ENCODE results near the gene FAM3D. TPM values are rescaled to one million over a fixed set of nuclear protein-coding genes. Genes with fewer than 3 reads are reported as not detected.

FAM3D gene
- total RNA-seq, 1 donor from 2014 or later, result not detected

GRCh38 chr3:58607816-58608215 is 58.8 kb downstream of the FAM3D start:
- peaks cover 6% of the 10 kb centered on the region for H3K4me1 Mint-ChIP-seq (ENCODE audit: low read depth)
- DNase-seq (ENCODE audit: low spot score), result no peak
- peaks cover 3% of the 10 kb centered on the region for H3K9me3 Mint-ChIP-seq (ENCODE audit: low read depth)
- peaks cover 28% of the 10 kb centered on the region for H3K27me3 Mint-ChIP-seq (ENCODE audit: low read depth)
- peaks cover 3% of the 10 kb centered on the region for H3K36me3 Mint-ChIP-seq (ENCODE audit: low read depth)
- H3K4me3 Mint-ChIP-seq (ENCODE audit: unreplicated experiment), result no peak overlapping the region
- no peak for TF ChIP-seq CTCF (IDR thresholded peaks at IDR 0.05)
- no peak overlapping the region for H3K27ac Mint-ChIP-seq (ENCODE audit: unreplicated experiment)

GRCh38 chr3:58606693-58607092 is 59.9 kb downstream of the FAM3D start:
- Mint-ChIP-seq H3K27me3 (ENCODE audit: low read depth) (peaks cover 36% of the 10 kb centered on the region), H3K36me3 (ENCODE audit: low read depth) (peaks cover 3% of the 10 kb centered on the region), H3K9me3 (ENCODE audit: low read depth) (peaks cover 3% of the 10 kb centered on the region), H3K4me3 (ENCODE audit: unreplicated experiment) (no peak overlapping the region), H3K4me1 (ENCODE audit: low read depth) (peaks cover 3% of the 10 kb centered on the region), H3K27ac (ENCODE audit: unreplicated experiment) (no peak overlapping the region)
- TF ChIP-seq CTCF (IDR thresholded peaks at IDR 0.05), result no peak
- no peak for DNase-seq (ENCODE audit: low spot score)

- peak; percentile 15 for DNase-seq (ENCODE audit: low spot score)
- H3K36me3 Mint-ChIP-seq (ENCODE audit: low read depth), result peaks cover 3% of the 10 kb centered on the region
- peaks cover 41% of the 10 kb centered on the region for H3K27me3 Mint-ChIP-seq (ENCODE audit: low read depth)
- TF ChIP-seq CTCF (IDR thresholded peaks at IDR 0.05), result no peak
- H3K4me3 Mint-ChIP-seq (ENCODE audit: unreplicated experiment), result no peak overlapping the region
- H3K9me3 Mint-ChIP-seq (ENCODE audit: low read depth), result peaks cover 3% of the 10 kb centered on the region
- peaks cover 2% of the 10 kb centered on the region for H3K4me1 Mint-ChIP-seq (ENCODE audit: low read depth)
- no peak overlapping the region for H3K27ac Mint-ChIP-seq (ENCODE audit: unreplicated experiment)
These were observed 62.5 kb downstream of the FAM3D start for GRCh38 chr3:58604031-58604430.

GRCh38 chr3:58603606-58604005 is 63.0 kb downstream of the FAM3D start:
- H3K4me3 Mint-ChIP-seq (ENCODE audit: unreplicated experiment), result no peak overlapping the region
- peaks cover 3% of the 10 kb centered on the region for H3K9me3 Mint-ChIP-seq (ENCODE audit: low read depth)
- TF ChIP-seq CTCF (IDR thresholded peaks at IDR 0.05), result no peak
- H3K27ac Mint-ChIP-seq (ENCODE audit: unreplicated experiment), result no peak overlapping the region
- H3K36me3 Mint-ChIP-seq (ENCODE audit: low read depth), result peaks cover 3% of the 10 kb centered on the region
- DNase-seq (ENCODE audit: low spot score), result no peak
- peaks cover 41% of the 10 kb centered on the region for H3K27me3 Mint-ChIP-seq (ENCODE audit: low read depth)
- no peaks in the 10 kb centered on the region for H3K4me1 Mint-ChIP-seq (ENCODE audit: low read depth)

- H3K4me3 Mint-ChIP-seq (ENCODE audit: unreplicated experiment), result no peak overlapping the region
- H3K36me3 Mint-ChIP-seq (ENCODE audit: low read depth), result no peaks in the 10 kb centered on the region
- H3K27ac Mint-ChIP-seq (ENCODE audit: unreplicated experiment), result no peak overlapping the region
These were observed 68.7 kb downstream of the FAM3D start for GRCh38 chr3:58597770-58598310.

More at GRCh38 chr3:58597770-58598310, 68.7 kb downstream of the FAM3D start:
- TF ChIP-seq CTCF (IDR thresholded peaks at IDR 0.05), result no peak
- Mint-ChIP-seq H3K4me1 (ENCODE audit: low read depth) (no peaks in the 10 kb centered on the region), H3K9me3 (ENCODE audit: low read depth) (no peaks in the 10 kb centered on the region), H3K27me3 (ENCODE audit: low read depth) (peaks cover 13% of the 10 kb centered on the region)
- no peak for DNase-seq (ENCODE audit: low spot score)

All from chondrocyte (in vitro differentiated cells).